Bone marrow (tissue), 2 donors: Measurements from ENCODE around the gene PCDH9.
"Not testable (repeated sequence)": the region's sequence is repeated elsewhere in the genome, so short reads cannot be mapped to it uniquely, and the experiment has no call there.

ENCODE experiments used
- DNase-seq, 2 donors: peaks; one replicate each; lab custom pipeline; 2025; lab: John Stamatoyannopoulos, UW

The PCDH9 gene

DNA sequence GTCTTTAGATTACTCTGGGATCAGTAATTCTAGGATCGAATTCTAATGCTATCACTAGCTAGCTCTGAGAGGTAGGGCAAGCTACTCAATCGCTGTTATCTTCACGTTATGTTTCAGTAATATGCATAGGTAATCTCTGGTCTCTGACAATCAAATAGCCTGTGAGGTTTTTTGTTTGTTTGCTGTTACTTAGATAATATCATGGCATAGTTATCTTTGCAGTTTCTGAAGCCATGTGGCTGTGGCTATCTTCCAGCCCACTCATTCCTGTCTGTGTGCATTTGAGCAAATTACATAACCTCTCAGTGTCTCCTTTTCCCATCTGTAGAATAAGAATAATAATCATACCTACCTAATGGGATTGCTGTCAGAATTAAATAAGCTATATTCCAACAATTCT lies 330.2 kb downstream of the PCDH9 start:
- DNase-seq: no peak

DNA sequence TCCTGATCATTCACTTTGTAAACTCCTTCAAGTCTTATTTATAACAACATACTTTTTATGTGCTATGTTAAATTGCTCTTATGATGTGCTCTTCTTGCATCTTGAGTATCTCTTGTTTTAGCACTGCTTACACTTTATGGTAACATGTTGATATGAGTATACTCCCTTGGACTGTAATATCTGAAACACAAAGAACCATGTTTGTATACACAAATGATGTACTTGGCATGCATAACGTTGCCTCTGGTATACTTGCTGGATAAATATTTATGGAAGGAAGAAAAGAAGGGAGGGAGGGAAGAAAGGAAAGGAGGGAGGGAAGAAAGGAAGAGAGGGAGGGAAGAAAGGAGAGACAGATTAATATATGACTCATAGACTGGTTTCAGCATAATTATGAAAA lies 333.2 kb downstream of the PCDH9 start:
- no peak for DNase-seq

DNA sequence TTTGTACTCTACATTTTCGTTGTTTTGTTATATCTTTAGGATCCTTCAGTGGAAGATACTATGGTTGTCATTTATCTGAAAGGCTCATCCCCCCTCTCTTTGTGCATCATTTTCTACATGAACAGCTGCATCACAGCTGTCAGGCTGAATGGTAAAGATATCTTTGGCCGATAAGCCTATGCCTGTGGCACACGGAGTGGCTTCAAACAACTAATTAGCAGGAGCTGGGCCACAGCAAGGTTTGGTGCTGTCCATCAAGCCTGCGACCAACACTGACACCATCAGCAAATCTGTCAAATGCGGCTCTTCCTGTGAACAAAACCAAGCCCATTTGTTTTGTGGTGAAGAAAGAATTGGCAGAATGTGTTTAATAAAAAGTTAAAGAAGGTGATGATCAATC lies 334.4 kb downstream of the PCDH9 start:
- no peak for DNase-seq

DNA sequence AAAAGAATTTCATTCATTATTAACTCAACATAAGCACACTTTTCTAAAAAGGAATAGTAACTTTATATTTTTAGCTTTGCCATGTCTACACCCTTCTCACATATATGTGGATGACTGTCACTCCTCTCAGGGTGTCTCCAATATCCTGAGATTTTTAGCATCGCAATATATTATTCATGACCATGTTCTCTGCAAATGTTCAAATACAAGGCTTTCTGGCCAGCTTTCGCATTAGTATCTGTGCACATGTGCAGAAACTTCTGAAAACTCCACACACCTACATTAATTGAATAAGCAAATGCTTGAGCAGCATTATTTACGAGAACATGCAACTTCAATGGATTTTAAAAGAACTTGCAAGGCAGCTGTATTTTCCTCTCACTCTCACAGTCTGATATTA lies 334.8 kb downstream of the PCDH9 start:
- DNase-seq: no peak

DNA sequence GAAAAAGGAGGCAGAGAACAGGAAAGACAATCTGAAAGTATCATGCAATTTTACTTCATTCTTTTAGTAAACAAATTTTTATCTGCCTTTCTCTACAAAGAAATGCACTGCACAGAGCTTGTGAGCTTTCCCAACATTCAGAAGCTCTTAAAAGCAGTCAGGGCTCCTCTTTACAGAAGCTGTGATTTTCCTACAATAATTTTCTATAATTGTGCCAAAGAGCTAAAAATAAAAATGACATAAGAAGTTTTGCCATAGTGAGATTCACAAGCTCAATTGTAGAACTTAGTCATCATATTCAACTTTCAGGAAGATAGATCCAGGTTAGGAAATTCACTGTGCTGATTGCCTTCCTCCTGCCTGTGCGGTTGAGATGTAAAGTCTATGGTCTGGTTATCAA lies 341.4 kb downstream of the PCDH9 start:
- DNase-seq: no peak

DNA sequence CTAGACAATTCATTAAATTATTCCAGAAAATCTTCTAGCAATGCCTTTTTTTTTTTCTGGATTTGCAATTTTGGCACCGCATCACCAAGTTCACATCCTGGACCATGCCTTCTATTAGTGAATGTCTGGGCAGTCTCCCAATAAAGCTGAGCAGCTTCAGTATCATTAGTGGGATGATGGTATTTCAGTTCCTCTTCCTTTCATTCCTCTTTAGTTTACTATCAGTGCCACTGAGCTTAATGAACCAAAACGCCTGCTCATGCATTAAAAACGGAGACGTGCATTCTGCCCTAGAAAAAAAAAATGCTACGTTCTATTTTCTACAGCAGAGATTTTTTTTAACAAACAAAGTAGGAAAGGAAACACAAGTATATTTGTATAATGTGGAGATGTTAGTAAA lies 343.0 kb downstream of the PCDH9 start:
- no peak for DNase-seq

DNA sequence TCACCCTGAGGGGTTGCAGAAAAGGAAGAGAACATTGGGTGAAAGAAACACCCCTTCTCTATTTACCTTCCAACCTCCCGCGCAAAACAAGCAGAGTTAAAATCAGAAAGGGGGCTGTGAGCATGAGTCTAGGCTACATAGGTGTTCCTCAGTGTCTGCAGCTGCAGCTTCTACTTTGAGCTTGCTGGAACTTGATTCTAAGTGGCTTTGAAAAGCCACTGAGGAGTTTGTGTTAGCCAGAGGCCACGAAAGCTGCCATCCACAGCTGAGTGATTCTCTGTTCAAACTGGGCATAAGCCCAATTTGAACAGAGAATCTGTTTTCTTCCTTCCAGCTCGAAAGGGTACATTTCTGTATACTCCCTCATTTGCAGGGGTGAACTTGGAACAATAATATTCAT lies 343.9 kb downstream of the PCDH9 start:
- DNase-seq: no peak

DNA sequence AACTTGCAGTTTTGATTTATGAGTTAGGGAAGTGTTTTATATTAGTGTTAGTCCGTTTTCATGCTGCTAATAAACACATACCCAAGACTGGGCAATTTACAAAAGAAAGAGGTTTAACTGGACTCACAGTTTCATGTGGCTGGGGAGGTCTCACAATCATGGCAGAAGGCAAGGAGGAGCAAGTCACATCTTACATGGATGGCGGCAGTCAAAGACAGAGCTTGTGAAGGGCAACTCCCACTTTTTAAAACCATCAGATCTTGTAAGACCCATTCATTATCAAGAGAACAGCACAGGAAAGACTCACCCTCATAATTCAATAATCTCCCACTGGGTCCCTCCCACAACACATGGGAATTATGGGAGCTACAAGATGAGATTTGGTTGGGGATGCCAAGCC lies 349.0 kb downstream of the PCDH9 start:
- not testable (repeated sequence) for DNase-seq

DNA sequence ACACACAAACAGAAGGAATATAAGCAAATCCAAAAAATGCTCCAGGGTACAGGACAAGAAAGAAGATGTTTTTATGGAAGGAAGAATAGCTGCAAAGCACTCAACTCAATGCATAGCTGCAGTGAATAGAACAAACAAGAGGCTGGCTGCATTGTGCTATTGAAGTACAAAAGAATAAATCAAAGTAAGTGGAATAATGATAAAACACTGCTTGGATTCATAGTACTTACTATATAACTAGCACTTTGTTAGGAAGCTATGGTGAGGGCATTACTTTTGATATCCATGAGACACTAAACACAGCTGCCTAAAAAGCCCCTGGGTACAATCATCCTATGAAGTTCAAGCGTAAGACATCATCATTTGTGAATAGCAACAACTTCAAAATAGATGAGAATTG lies 350.1 kb downstream of the PCDH9 start:
- no peak for DNase-seq

DNA sequence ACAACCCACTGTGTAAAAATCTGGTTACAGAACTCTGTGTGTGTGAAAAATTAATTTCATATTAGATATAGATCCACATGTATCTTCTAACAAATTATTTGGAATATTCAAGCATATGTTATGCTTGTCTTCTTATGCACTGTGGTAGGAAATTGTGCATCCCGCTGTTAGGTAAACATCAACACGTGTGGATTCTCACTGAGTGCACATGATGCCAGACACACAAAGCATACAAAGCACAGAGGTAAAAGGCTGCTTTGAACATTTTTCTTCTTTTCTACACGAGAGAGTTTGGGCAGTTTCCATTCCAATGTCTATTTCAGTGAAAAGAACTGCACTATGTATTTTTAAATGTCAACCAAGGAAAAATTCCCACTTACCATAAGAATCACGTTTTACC lies 354.9 kb downstream of the PCDH9 start:
- no peak for DNase-seq

DNA sequence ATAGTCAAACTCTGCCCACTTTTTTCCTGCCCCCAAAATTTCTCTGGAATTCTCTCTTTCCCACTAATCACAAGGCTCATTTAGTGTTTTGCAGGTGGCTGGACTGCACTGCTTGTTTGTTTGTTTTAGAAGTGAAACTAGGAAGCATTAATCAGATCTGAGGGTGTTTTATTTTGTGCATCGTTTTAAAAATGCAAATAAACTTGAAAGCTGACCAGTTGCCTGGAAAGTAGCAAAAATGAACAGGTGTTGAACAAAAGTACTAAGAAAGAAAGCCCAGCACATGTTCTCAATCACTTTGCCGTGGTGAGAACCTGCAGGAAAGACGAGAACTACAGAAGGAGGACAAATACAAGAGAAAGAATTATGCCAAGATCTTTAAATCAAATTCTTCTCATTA lies 365.5 kb downstream of the PCDH9 start:
- DNase-seq: no peak

DNA sequence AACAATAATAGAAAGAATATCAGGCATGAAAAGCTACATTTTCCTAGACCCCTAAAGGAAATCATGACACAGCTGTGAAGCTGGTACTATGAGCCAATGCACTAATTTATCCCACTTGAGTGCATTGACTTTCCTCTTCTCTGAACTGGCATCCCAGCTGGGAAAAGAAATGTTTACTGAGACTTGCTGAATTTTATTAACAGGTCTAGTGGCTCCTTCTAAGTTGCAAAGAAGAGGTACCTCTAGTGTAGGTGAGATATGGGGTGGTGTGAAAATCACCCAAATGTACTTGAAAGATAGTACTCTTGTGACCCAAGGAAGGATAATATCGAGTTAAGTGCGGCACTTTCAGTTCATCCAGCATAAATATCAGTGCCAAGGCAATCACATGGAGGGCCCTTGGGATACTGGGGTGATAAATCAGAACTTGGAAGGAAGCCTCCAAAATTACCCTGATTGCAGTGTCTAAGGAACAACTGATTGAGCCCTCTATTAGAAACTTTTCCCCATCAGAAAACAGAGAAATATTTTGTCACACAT lies 369.2 kb downstream of the PCDH9 start:
- DNase-seq: no peak

DNA sequence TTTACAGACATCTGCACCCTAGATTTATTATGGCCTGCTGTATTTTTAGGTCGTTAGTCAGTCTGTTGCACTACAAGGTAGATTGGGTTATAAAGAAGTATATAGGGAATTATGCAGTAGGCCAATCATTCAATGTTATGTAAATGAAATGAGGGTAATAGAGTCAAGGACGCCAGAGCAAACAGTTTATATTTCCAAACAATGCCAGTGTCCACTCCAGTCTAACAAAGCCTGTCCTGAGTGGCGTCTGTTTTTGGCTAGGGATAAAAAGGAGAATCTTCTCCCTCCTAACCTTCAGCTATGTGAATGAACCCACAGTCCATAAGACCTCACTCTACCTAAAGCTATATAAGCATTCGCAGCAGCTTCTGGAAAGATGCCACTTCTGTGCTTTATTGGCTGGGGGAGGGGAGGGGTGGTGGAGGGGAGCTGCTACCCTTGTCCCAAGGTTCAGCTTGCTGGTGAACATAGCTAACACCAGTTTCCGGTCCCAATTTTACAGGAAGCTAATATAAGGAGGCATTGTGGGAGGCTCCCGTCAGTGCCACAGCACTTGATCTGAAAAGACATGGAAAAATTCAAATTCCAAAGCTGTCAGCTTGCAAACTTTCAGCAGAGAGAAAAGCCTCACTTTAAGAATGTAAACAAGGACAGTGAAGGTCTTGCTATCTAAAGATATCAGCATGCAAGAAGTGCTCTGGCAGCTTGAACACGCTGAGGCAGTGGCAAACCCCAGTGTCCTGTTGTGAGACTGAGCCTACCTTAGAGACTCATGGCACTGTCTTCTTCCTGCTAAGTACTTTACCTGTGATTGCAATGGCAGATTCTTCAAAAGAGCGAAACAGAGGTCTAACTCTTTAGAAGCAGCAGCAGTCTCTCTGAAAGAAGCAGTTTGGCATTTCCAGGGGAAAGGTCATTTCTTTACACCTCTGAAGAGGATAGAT lies 369.9 kb downstream of the PCDH9 start:
- DNase-seq: no peak

DNA sequence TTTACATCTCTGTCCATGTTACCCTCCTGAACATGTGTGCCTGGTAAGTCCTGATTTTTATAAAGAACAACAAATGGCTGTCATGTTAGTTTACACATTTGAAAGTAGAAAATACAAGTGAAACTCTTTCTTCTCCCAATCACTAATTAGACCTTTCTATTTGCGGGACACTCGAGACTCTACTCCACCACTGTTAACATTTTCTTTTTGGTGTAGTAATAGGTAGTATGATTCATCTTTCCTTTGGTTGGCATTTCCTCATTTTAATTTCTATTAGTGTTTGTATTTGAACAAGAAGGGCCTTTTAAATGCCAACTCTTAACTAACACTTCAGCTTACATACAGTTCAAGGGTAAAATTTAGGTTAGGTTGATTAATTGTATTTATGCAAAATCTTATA lies 371.1 kb downstream of the PCDH9 start:
- no peak for DNase-seq

DNA sequence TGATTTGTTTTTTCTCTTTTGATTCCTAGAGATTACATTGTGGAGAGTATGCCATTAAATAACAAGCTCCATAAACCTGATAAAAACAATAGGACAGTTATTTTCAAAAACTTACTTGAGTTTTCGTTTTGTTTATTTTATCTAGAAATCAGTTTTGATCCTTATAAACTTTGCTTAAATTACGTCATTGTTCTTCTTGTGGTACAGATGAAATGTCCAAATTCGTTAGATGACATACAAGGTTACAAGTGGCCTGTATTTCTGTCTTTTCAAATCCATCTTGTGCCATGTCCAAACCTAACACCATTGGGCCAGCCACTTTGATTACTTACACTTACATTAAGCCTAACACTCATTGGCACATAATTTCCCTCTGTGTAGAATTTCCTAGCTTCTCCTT lies 372.0 kb downstream of the PCDH9 start:
- no peak for DNase-seq

DNA sequence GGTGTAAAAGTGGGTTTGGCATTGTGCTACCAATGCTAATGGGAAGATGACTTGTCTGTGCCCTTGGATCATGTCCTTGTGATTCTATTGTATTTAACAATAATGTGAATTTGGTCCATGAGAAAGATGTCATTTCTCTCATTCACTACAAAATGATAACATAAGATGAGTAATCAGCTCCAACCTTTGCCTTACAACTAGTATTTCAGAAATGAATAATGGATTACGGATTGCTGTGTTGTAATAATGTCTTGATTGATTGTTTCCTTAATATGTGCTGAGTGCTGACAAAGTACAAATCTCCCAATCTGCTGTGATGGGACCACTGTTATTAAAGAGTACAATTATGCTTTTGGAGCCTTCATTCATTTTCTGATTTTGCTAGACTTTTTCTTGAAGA lies 375.0 kb downstream of the PCDH9 start:
- DNase-seq: no peak

DNA sequence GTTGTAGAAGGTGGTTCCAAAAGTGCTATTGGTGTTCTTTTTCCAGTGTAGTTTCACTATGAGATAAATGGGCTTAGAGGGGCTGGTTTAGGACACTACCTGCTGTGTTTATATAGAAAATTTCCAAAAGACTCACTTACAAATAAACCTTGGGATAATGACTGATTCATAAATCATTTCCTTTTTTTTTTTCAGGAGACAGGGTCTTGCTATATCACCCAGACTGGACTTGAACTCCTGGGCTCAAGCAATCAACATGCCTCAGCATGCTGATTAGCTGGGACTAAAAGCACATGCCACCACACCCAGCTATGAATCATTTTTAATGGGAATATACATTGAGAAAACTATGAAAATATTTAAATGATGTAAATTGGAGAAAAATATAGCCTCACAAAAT lies 376.6 kb downstream of the PCDH9 start:
- no peak for DNase-seq

DNA sequence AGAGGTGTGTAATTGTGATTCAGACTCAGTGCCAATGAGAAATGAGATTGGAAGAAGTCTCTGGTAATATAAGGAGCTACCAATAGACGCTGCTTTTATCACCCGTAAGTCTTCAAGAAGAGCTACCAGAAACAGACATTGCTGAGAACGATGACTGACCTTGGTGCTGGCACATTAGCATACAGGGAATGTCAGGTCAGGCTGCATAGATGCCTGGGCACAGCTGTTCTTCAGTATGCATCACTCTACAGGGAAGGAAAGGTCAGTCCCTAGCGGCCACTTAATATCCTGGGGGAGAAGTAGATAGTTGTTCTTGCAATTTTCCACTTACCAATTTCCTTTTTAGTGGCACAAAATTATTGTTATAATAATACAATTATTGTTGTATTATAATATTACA lies 380.4 kb downstream of the PCDH9 start:
- DNase-seq: no peak

DNA sequence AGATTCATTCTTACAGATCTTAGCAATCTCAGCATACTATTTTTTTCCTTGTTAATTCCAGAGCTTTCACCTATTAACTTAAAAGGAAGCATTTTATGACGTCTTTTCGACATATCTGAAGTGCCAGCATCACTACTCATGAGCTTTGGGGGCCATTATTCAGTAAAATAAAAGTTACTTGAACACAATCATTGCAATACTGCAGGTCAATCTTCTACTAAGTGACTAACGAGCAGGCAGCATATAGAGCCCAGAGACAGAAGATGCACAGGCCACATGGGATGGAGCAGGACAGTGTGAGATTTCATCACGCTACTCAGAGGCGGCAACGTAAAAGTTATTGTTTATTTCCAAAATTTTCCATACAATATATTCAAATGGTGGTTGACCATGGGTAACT lies 382.6 kb downstream of the PCDH9 start:
- DNase-seq: no peak

DNA sequence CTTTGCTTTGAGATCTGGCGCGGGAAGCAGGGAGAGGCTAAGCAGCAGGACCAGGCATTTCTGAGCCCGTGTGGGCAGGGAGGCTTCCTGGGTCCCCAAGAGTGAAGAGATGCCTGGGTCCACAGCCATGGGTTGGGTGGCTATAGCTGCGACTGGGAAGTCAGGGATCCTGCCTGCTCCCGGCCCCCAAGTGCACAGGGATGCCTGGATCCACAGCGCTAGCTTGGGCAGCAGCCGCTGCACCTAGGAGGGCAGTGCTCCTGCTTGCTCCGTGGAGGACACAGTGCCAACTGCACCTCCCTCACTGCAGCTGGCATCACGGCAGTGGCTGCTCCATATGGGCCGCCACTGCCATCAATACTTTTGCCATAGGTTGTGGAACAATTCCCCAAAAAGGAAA lies 384.7 kb downstream of the PCDH9 start:
- no peak for DNase-seq

DNA sequence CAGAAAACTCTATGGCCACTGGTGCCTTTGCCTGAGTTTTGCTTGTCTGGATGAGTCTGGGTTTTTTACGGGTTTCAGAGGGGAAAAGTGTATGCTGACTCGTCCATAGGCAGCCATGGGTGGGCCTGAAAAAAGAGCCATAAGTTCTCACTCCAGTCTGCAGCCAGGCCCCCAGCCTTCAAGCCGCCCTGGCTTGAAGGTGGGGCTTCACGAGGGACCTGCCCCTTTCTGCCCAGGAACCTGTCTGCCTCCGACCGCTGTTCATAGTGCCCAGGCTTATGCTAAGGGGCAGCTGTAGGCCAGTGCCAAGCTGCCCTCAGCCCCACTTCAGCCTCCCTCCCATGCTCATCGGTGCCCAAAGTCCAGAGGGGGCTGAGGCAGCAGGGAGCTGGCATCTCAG lies 385.2 kb downstream of the PCDH9 start:
- DNase-seq: no peak

DNA sequence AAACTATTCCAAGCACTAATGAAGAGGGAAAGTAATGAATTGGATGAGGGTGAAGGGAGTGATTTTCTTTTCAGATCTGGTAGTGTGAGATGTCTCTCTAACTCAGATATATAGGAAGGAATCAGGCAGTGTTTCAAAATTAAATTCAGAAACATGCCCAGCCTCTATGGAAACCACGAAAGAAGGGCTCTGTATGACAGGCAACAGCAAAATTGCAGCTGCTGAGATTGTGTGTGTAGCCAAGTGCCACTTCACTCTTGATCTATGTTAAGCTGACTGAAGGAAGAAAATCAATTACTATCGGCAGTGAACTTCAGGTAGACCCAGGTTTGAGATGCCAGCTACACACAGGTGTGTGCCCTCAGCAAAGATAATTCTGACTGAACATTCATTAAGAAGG lies 387.4 kb downstream of the PCDH9 start:
- no peak for DNase-seq

DNA sequence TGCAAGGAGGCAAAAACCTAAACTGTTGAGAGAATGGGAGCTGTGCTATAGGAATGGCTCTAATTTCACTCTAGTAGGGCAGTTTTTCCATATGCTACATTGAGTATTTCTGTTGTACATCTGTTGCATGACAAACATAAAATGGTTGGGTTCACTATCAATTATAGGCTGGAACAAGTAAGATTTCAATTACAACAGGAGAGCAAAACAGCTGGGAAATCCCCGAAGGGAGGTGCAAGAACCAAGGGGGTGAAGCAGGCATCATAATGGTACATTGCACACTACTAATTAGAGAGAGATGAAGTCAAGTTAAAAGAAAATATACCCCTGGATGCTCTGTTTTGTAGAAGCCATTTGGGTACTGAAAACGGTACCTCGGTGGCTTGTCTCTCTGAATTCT lies 389.5 kb downstream of the PCDH9 start:
- no peak for DNase-seq

DNA sequence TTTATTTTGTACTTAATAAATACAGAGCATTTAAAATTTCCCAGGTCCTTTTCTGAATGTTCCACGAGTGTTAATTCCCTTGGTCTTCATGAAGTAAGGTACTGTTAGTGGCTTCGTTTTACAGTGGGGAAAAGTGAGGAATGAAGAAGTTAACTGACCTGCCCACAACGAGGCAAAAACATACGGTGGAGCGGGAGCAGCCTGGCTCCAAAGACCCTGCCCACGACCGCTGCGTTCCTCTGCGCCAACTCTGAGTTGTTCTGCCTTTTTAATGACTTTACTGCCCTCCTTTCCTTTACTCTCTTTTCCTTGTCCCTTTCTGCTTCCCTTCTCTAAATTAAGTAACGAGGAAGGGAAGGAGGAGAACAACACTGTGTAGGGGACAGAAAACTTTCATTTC lies 392.9 kb downstream of the PCDH9 start:
- DNase-seq: no peak
